Transverse colon (tissue), 4 donors: ENCODE results near the gene PKP4. TPM values are rescaled to one million over a fixed set of nuclear protein-coding genes. Genes with fewer than 3 reads are reported as not detected.

ENCODE experiments used
- DNase-seq: peaks from one replicate; pipeline ENCODE4 v3.0.0-alpha.2; 2019
- H3K27ac ChIP-seq, 4 donors: fragments of 200-600 bp; sonication (generic); 2 replicates each; pipeline ENCODE4 v1.5.1; 2016 to 2018; ENCODE audit warnings: inconsistent platforms in 4 of 4
- H3K27me3 ChIP-seq: fragments of 200-600 bp; sonication (generic); 2 replicates; pipeline ENCODE4 v1.5.1; 2017; ENCODE audit warnings: inconsistent platforms
- H3K36me3 ChIP-seq, 4 donors: fragments of 200-600 bp; sonication (generic); 2 replicates each; pipeline ENCODE4 v1.5.1; 2017 to 2019; ENCODE audit warnings: inconsistent platforms in 4 of 4
- H3K4me1 ChIP-seq, 4 donors: fragments of 200-600 bp; sonication (generic); 2 replicates each; pipeline ENCODE4 v1.5.1; 2017 to 2020; ENCODE audit warnings: inconsistent platforms in 4 of 4
- H3K4me3 ChIP-seq, 4 donors: fragments of 200-600 bp; sonication (generic); 1 replicate in 1 of 4; 2 replicates in 3 of 4; pipeline versions ENCODE4 v1.5.1 to v1.6.1; 2017 to 2019; ENCODE audit warnings: inconsistent platforms in 4 of 4
- H3K9me3 ChIP-seq, 2 donors: fragments of 200-600 bp; sonication (generic); 2 replicates each; pipeline ENCODE4 v1.5.1; 2017 to 2019; ENCODE audit warnings: inconsistent platforms in 2 of 2
- CTCF ChIP-seq, 5 experiments: fragments of 200-600 bp in 3 of 5; fragments of 450-650 bp in 2 of 5; sonication (generic) in 3 of 5; IDR thresholded peaks; 1 replicate in 2 of 5; 2 replicates in 3 of 5; pipeline ENCODE4 v1.5.1; 2016 to 2017; ENCODE audit warnings: antibody characterized with exemption in 5 of 5, inconsistent platforms in 3 of 5, mild to moderate bottlenecking in 2 of 5, moderate library complexity in 1 of 5
- EP300 ChIP-seq: sonication (generic); formaldehyde crosslinking; IDR thresholded peaks from one replicate; pipeline ENCODE4 v1.6.1; 2017; ENCODE audit warnings: antibody characterized with exemption, low read depth
- POLR2A ChIP-seq: fragments of 450-650 bp; IDR thresholded peaks from one replicate; pipeline ENCODE4 v1.6.1; 2016; ENCODE audit warnings: antibody characterized with exemption, mild to moderate bottlenecking, moderate library complexity
- POLR2AphosphoS5 ChIP-seq, 3 donors: sonication (generic); formaldehyde crosslinking; IDR thresholded peaks; one replicate each; pipeline ENCODE4 v1.6.1; 2016; ENCODE audit warnings: antibody characterized with exemption in 3 of 3
- WGBS, 2 donors: methylation state at CpG; one replicate each; pipeline ENCODE4 v1.1.5; 2018; ENCODE audit warnings: low coverage in 1 of 2; 5-methylcytosine and 5-hydroxymethylcytosine counted together
- in situ Hi-C, 4 donors: fragments of 200-750 bp; cut with MboI; loops; one replicate each; pipeline versions ENCODE4 v1.15.0 to v1.15.1; 2017; ENCODE audit warnings: low sequenced_read_pairs in 3 of 4, low pct_ligation_motif_present in 1 of 4, low pct_unique_long_range_greater_than_20kb in 1 of 4
- intact Hi-C: fragments of 100-400 bp; cut with DNase I; formaldehyde crosslinking; loops from one replicate; pipeline ENCODE4 v1.15.1; 2023; ENCODE audit warnings: low total_unique reads
- total RNA-seq, 4 donors: library from RNA; depleted of rRNA; stranded (reverse); fragments of >200 nt; gene quantifications; one replicate each; pipeline ENCODE4 v1.1.0, GENCODE V29; 2016

The PKP4 gene
- total RNA-seq, 4 donors from 2014 or later = 28.1 to 70.3 (median 58.3) TPM

GRCh38 chr2:158482594-158482993 is 25.8 kb downstream of the PKP4 start:
- in situ Hi-C loops = no loop called here
- H3K9me3 ChIP-seq = no peaks in the 10 kb centered on the region
- no peak overlapping the region for H3K27ac ChIP-seq
- no peaks in the 10 kb centered on the region for H3K36me3 ChIP-seq
- no peak overlapping the region for H3K4me3 ChIP-seq
- intact Hi-C loops = no loop called here
- DNase-seq = no peak
- no peak for TF ChIP-seq CTCF (IDR thresholded peaks at IDR 0.05)
- no peak for TF ChIP-seq POLR2A
- no peak for TF ChIP-seq POLR2AphosphoS5 (IDR thresholded peaks at IDR 0.05)
- H3K4me1 ChIP-seq = peaks cover 0 to 13% (median 2%) of the 10 kb centered on the region in 4 donors
- H3K27me3 ChIP-seq = no peaks in the 10 kb centered on the region

GRCh38 chr2:158484892-158485556 is 28.3 kb downstream of the PKP4 start:
- Histone ChIP-seq H3K36me3 (no peaks in the 10 kb centered on the region), H3K27me3 (no peaks in the 10 kb centered on the region), H3K4me1 (peaks cover 0 to 11% (median 2%) of the 10 kb centered on the region in 4 donors), H3K9me3 (no peaks in the 10 kb centered on the region), H3K4me3 (no peak overlapping the region), H3K27ac (no peak overlapping the region)
- intact Hi-C loops (no loop called here), in situ Hi-C loops (no loop called here)
- DNase-seq = no peak
- TF ChIP-seq POLR2AphosphoS5 (IDR thresholded peaks at IDR 0.05) = no peak
- no peak for TF ChIP-seq POLR2A
- TF ChIP-seq EP300 = no peak
- no peak for TF ChIP-seq CTCF (IDR thresholded peaks at IDR 0.05)
- 88 to 91% methylated on average over 8 of the region's 8 CpGs for WGBS, 2 donors

GRCh38 chr2:158486150-158486969 is 29.6 kb downstream of the PKP4 start:
- DNase-seq = no peak
- no peaks in the 10 kb centered on the region for H3K27me3 ChIP-seq
- in situ Hi-C loops = no loop called here
- intact Hi-C loops = no loop called here
- no peaks in the 10 kb centered on the region for H3K36me3 ChIP-seq
- WGBS, 2 donors = 72 to 78% methylated on average over 3 of the region's 3 CpGs
- no peaks in the 10 kb centered on the region for H3K9me3 ChIP-seq
- peaks cover 0 to 11% (median 2%) of the 10 kb centered on the region in 4 donors for H3K4me1 ChIP-seq
- no peak for TF ChIP-seq POLR2AphosphoS5 (IDR thresholded peaks at IDR 0.05)
- TF ChIP-seq EP300 = no peak
- no peak for TF ChIP-seq CTCF (IDR thresholded peaks at IDR 0.05)
- no peak for TF ChIP-seq POLR2A
- no peak overlapping the region for H3K27ac ChIP-seq
- no peak overlapping the region for H3K4me3 ChIP-seq

DNA sequence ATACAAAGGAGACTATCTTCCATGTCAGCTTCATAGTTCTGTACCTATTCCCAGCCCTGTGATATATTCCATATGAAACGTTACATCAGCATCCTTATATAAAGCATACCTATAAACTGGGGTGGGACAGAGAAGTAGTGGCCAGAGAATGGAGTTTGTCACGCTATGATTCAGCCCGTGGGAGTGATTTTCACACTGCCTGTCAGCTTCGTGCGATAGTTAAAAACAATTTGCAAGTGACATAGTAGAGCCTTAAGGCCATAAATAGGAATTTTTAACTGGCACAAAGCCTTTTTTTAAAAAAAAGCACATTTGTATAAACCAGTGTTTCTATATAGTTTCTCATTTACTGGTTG is 30.2 kb downstream of the PKP4 start:
- Histone ChIP-seq H3K4me1 (peaks cover 0 to 11% (median 2%) of the 10 kb centered on the region in 4 donors), H3K9me3 (no peaks in the 10 kb centered on the region), H3K27ac (no peak overlapping the region), H3K36me3 (no peaks in the 10 kb centered on the region), H3K27me3 (no peaks in the 10 kb centered on the region), H3K4me3 (no peak overlapping the region)
- intact Hi-C loops = no loop called here
- in situ Hi-C loops = no loop called here
- WGBS, 2 donors = 66 to 84% methylated on average over 3 to 5 of the region's 5 CpGs
- DNase-seq = no peak
- TF ChIP-seq CTCF (IDR thresholded peaks at IDR 0.05) (no peak), POLR2AphosphoS5 (IDR thresholded peaks at IDR 0.05) (no peak)
